ENCODE measurements around the gene ADGRD1.

Gene ADGRD1

GRCh38 chr12:131027876-131028586 is 74.3 kb downstream of the ADGRD1 start:
- DNase-seq, result no peak

- no peak for DNase-seq
Measured at GRCh38 chr12:131028587-131029338, 75.1 kb downstream of the ADGRD1 start.

- no peak for DNase-seq
Measured at GRCh38 chr12:131030472-131031328, 77.0 kb downstream of the ADGRD1 start.

GRCh38 chr12:131032082-131032750 is 78.5 kb downstream of the ADGRD1 start:
- no peak for DNase-seq

- no peak for DNase-seq
Measured at GRCh38 chr12:131033486-131033885, 79.8 kb downstream of the ADGRD1 start.

- no peak for DNase-seq
Measured at GRCh38 chr12:131033886-131034482, 80.3 kb downstream of the ADGRD1 start.

GRCh38 chr12:131034631-131035244 is 81.0 kb downstream of the ADGRD1 start:
- no peak for DNase-seq

GRCh38 chr12:131035245-131035681 is 81.6 kb downstream of the ADGRD1 start:
- no peak for DNase-seq

GRCh38 chr12:131038159-131038558 is 84.5 kb downstream of the ADGRD1 start:
- DNase-seq, result no peak

- DNase-seq, result no peak
Measured at GRCh38 chr12:131038961-131039950, 85.5 kb downstream of the ADGRD1 start.

GRCh38 chr12:131040491-131040890 is 86.8 kb downstream of the ADGRD1 start:
- DNase-seq, result no peak

- DNase-seq, result peak; percentile 51
Measured at GRCh38 chr12:131041216-131041967, 87.7 kb downstream of the ADGRD1 start.

GRCh38 chr12:131041968-131042833 is 88.5 kb downstream of the ADGRD1 start:
- no peak for DNase-seq

GRCh38 chr12:131042834-131043245 is 89.1 kb downstream of the ADGRD1 start:
- DNase-seq, result no peak

- no peak for DNase-seq
Measured at GRCh38 chr12:131043401-131043871, 89.7 kb downstream of the ADGRD1 start.

GRCh38 chr12:131044136-131044535 is 90.4 kb downstream of the ADGRD1 start:
- no peak for DNase-seq

GRCh38 chr12:131044760-131045381 is 91.2 kb downstream of the ADGRD1 start:
- no peak for DNase-seq

Measured in NCI-H1092 (cell line).